H9 (cell line): ENCODE results near the gene TCF15. TPM values are rescaled to one million over a fixed set of nuclear protein-coding genes. Genes with fewer than 3 reads are reported as not detected.

Source experiments
- DNase-seq: peaks from one replicate; pipeline ENCODE4 v3.0.0-alpha.2; 2017
- H2AFZ ChIP-seq: one replicate; pipeline ENCODE4 v1.6.1; 2013; ENCODE audit warnings: mild to moderate bottlenecking, low read length, control low read depth, moderate library complexity
- H2AK5ac ChIP-seq: 2 replicates; pipeline ENCODE4 v1.6.1; 2013; ENCODE audit warnings: low read length, control low read depth, mixed read lengths; ENCODE audit not compliant: insufficient read length
- H2BK120ac ChIP-seq: one replicate; pipeline ENCODE4 v1.6.1; 2013; ENCODE audit warnings: low read depth, mild to moderate bottlenecking, low read length, control low read depth, inconsistent platforms; ENCODE audit not compliant: poor library complexity, severe bottlenecking
- H2BK12ac ChIP-seq: 2 replicates; pipeline ENCODE4 v1.6.1; 2013; ENCODE audit warnings: low read length, control low read depth, mixed read lengths, low read depth; ENCODE audit not compliant: insufficient read length
- H2BK15ac ChIP-seq: 2 replicates; pipeline ENCODE4 v1.6.1; 2013; ENCODE audit warnings: low read depth, low read length, control low read depth
- H2BK20ac ChIP-seq: one replicate; pipeline ENCODE4 v1.6.1; 2013; ENCODE audit warnings: low read depth, mild to moderate bottlenecking, low read length, control low read depth, inconsistent platforms; ENCODE audit not compliant: poor library complexity, severe bottlenecking
- H2BK5ac ChIP-seq: 2 replicates; pipeline ENCODE4 v1.6.1; 2013; ENCODE audit warnings: low read length, control low read depth, mixed read lengths; ENCODE audit not compliant: insufficient read length
- H3K14ac ChIP-seq: 2 replicates; pipeline ENCODE4 v1.6.1; 2013; ENCODE audit warnings: low read length, control low read depth; ENCODE audit not compliant: insufficient read depth
- H3K18ac ChIP-seq: 2 replicates; pipeline ENCODE4 v1.6.1; 2013; ENCODE audit warnings: low read depth, mild to moderate bottlenecking, mixed read lengths, low read length, control low read depth; ENCODE audit not compliant: insufficient read length
- H3K23ac ChIP-seq: 2 replicates; pipeline ENCODE4 v1.6.1; 2013; ENCODE audit warnings: low read length, control low read depth, mixed read lengths, low read depth; ENCODE audit not compliant: insufficient read length
- H3K23me2 ChIP-seq: 2 replicates; pipeline ENCODE4 v1.6.1; 2013; ENCODE audit warnings: low read depth, mild to moderate bottlenecking, mixed read lengths, low read length, control low read depth; ENCODE audit not compliant: insufficient read length, poor library complexity, severe bottlenecking
- H3K27ac ChIP-seq: 2 replicates; pipeline ENCODE4 v1.5.1; 2013; ENCODE audit warnings: low read length, control low read depth, mixed read lengths, low read depth; ENCODE audit not compliant: insufficient read length
- H3K27me3 ChIP-seq: 2 replicates; pipeline ENCODE4 v1.6.1; 2013; ENCODE audit warnings: low read length, control low read depth, inconsistent platforms; ENCODE audit not compliant: insufficient read depth
- H3K4ac ChIP-seq: 2 replicates; pipeline ENCODE4 v1.6.1; 2013; ENCODE audit warnings: low read depth, mild to moderate bottlenecking, control low read depth, inconsistent platforms, low read length, moderate library complexity
- H3K4me1 ChIP-seq: 2 replicates; pipeline ENCODE4 v1.6.1; 2013; ENCODE audit warnings: low read length, control low read depth, inconsistent platforms; ENCODE audit not compliant: insufficient read depth
- H3K4me2 ChIP-seq: 2 replicates; pipeline ENCODE4 v1.6.1; 2013; ENCODE audit warnings: low read length, control low read depth, mixed read lengths; ENCODE audit not compliant: insufficient read length, insufficient read depth
- H3K56ac ChIP-seq: 2 replicates; pipeline ENCODE4 v1.6.1; 2013; ENCODE audit warnings: low read depth, mild to moderate bottlenecking, mixed read lengths, low read length, control low read depth; ENCODE audit not compliant: insufficient read length
- H3K79me1 ChIP-seq: 2 replicates; pipeline ENCODE4 v1.6.1; 2013; ENCODE audit warnings: low read depth, mild to moderate bottlenecking, moderate library complexity, low read length, control low read depth, inconsistent platforms; ENCODE audit not compliant: insufficient read depth, poor library complexity, severe bottlenecking
- H3K79me2 ChIP-seq: 2 replicates; pipeline ENCODE4 v1.6.1; 2013; ENCODE audit warnings: low read length, control low read depth, inconsistent platforms; ENCODE audit not compliant: insufficient read depth
- H3K9ac ChIP-seq: 2 replicates; pipeline ENCODE4 v1.6.1; 2013; ENCODE audit warnings: low read length, control low read depth, mixed read lengths; ENCODE audit not compliant: insufficient read length; ENCODE audit errors: extremely low read depth
- H3K9me3 ChIP-seq: one replicate; pipeline ENCODE4 v1.6.1; 2013; ENCODE audit warnings: low read depth, low read length, inconsistent platforms; ENCODE audit not compliant: control insufficient read depth
- H3T11ph ChIP-seq: one replicate; pipeline ENCODE4 v1.6.1; 2013; ENCODE audit warnings: mild to moderate bottlenecking, low read length, control low read depth, inconsistent platforms
- H4K20me1 ChIP-seq: one replicate; pipeline ENCODE4 v1.6.1; 2013; ENCODE audit not compliant: control insufficient read depth, insufficient read length, insufficient read depth
- H4K5ac ChIP-seq: 2 replicates; pipeline ENCODE4 v1.6.1; 2013; ENCODE audit warnings: low read depth, mild to moderate bottlenecking, mixed read lengths, low read length, control low read depth; ENCODE audit not compliant: insufficient read length
- H4K8ac ChIP-seq: replicated peaks from 2 replicates; pipeline ENCODE4 v1.6.1; 2013; ENCODE audit warnings: low read length, control low read depth, mixed read lengths, low read depth; ENCODE audit not compliant: insufficient read length
- H4K91ac ChIP-seq: 2 replicates; pipeline ENCODE4 v1.6.1; 2013; ENCODE audit warnings: low read depth, mild to moderate bottlenecking, moderate library complexity, mixed read lengths, low read length, control low read depth; ENCODE audit not compliant: insufficient read length
- H3K27ac Mint-ChIP-seq, 3 experiments: 2 replicates in 2 of 3; 3 replicates in 1 of 3; pipeline ENCODE4 v1.8.0; 2020 to 2021; ENCODE audit warnings: mixed read lengths in 3 of 3, mild to moderate bottlenecking in 1 of 3, moderate library complexity in 1 of 3
- H3K27me3 Mint-ChIP-seq: 2 replicates; pipeline ENCODE4 v1.8.0; 2021; ENCODE audit warnings: low read depth, mild to moderate bottlenecking, moderate library complexity, mixed read lengths
- H3K36me3 Mint-ChIP-seq, 3 experiments: 2 replicates in 2 of 3; 3 replicates in 1 of 3; pipeline ENCODE4 v1.8.0; 2020 to 2021; ENCODE audit warnings: low read depth in 3 of 3, mixed read lengths in 3 of 3; ENCODE audit not compliant: insufficient read depth in 1 of 3
- H3K4me1 Mint-ChIP-seq, 2 experiments: 2 replicates each; pipeline ENCODE4 v1.8.0; 2020; ENCODE audit warnings: mixed read lengths in 2 of 2
- H3K4me3 Mint-ChIP-seq, 2 experiments: 2 replicates in 1 of 2; 3 replicates in 1 of 2; pipeline ENCODE4 v1.8.0; 2020 to 2021; ENCODE audit warnings: mild to moderate bottlenecking in 2 of 2, mixed read lengths in 2 of 2, moderate library complexity in 1 of 2
- H3K9me3 Mint-ChIP-seq, 2 experiments: 2 replicates in 1 of 2; 3 replicates in 1 of 2; pipeline ENCODE4 v1.8.0; 2020; ENCODE audit warnings: mild to moderate bottlenecking in 2 of 2, mixed read lengths in 2 of 2, moderate library complexity in 1 of 2
- WGBS: extraction: QIAGEN DNeasy Blood & Tissue Kit; methylation state at CpG from one replicate; pipeline ENCODE4 v1.1.7; 2013; ENCODE audit warnings: missing lambda C conversion rate, low lambda C conversion rate, mixed read lengths; ENCODE audit not compliant: insufficient read length; ENCODE audit errors: extremely low coverage; 5-methylcytosine and 5-hydroxymethylcytosine counted together
- total RNA-seq: library from RNA; stranded (reverse); gene quantifications from 2 replicates; pipeline ENCODE4 v1.2.1, GENCODE V29; 2021
- TF ChIP-seq, protein P1 (sequence below): fragments of 200-600 bp; sonication (generic); conservative IDR thresholded peaks from 3 replicates; pipeline ENCODE4 v1.8.0; 2021; ENCODE audit warnings: antibody characterized with exemption, mild to moderate bottlenecking

The TCF15 gene
- total RNA-seq, 1 experiment from 2014 or later, result 2.0 TPM

DNA sequence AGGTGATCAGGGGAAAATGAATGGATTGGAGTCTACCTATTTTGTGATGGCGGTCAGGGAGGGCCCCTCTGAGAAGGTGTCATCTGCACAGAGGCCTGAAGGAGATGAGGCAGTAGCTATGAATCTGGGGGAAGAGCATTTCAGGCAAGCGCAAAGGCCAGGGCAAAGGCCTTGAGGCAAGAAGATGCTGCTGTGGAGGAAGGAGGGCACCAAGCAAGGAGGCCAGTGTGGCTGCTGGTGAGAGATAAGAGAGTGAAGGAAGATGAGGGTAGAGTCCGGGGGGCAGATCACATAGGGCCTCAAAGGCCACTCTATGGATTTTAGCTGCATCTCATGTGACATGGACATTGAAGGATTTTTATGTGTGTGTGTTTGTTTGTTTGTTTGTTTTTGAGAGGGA, 45.9 kb downstream of the TCF15 start:
- Mint-ChIP-seq H3K27me3 (peaks cover 3% of the 10 kb centered on the region), H3K4me3 (no peak overlapping the region), H3K4me1 (peaks cover 13% of the 10 kb centered on the region in 2 experiments), H3K9me3 (no peaks in the 10 kb centered on the region), H3K36me3 (no peaks in the 10 kb centered on the region), H3K27ac (peak overlapping the region in 1 of 3 experiments; percentile 7; a peak in 1 of 7 replicates)
- Histone ChIP-seq H3T11ph (no peak overlapping the region), H4K8ac (no peak overlapping the region), H3K18ac (no peak overlapping the region), H3K9me3 (no peaks in the 10 kb centered on the region), H3K23me2 (no peaks in the 10 kb centered on the region), H2AFZ (no peak overlapping the region), H2BK15ac (no peak overlapping the region), H3K56ac (no peak overlapping the region), H2BK5ac (no peak overlapping the region), H3K4ac (no peak overlapping the region), H3K79me1 (no peaks in the 10 kb centered on the region), H3K27ac (no peak overlapping the region), H4K20me1 (peaks cover 3% of the 10 kb centered on the region), H3K4me1 (no peaks in the 10 kb centered on the region; the same call in 1 of the 2 replicates), H4K91ac (no peak overlapping the region), H4K5ac (no peak overlapping the region), H2AK5ac (no peak overlapping the region), H3K79me2 (no peaks in the 10 kb centered on the region), H3K14ac (no peak overlapping the region), H2BK20ac (no peak overlapping the region), H3K27me3 (no peaks in the 10 kb centered on the region), H3K4me2 (no peak overlapping the region), H2BK12ac (no peak overlapping the region), H2BK120ac (no peak overlapping the region), H3K23ac (no peak overlapping the region), H3K9ac (no peak overlapping the region)
- TF ChIP-seq, protein P1, sequence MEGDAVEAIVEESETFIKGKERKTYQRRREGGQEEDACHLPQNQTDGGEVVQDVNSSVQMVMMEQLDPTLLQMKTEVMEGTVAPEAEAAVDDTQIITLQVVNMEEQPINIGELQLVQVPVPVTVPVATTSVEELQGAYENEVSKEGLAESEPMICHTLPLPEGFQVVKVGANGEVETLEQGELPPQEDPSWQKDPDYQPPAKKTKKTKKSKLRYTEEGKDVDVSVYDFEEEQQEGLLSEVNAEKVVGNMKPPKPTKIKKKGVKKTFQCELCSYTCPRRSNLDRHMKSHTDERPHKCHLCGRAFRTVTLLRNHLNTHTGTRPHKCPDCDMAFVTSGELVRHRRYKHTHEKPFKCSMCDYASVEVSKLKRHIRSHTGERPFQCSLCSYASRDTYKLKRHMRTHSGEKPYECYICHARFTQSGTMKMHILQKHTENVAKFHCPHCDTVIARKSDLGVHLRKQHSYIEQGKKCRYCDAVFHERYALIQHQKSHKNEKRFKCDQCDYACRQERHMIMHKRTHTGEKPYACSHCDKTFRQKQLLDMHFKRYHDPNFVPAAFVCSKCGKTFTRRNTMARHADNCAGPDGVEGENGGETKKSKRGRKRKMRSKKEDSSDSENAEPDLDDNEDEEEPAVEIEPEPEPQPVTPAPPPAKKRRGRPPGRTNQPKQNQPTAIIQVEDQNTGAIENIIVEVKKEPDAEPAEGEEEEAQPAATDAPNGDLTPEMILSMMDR, result no peak
- WGBS, result no CpG with 5 or more reads among the region's 3 CpGs
- DNase-seq, result no peak
